ENCODE measurements around the gene RILPL2. TPM values are rescaled to one million over a fixed set of nuclear protein-coding genes. Genes with fewer than 3 reads are reported as not detected.

Gene RILPL2, protein sequence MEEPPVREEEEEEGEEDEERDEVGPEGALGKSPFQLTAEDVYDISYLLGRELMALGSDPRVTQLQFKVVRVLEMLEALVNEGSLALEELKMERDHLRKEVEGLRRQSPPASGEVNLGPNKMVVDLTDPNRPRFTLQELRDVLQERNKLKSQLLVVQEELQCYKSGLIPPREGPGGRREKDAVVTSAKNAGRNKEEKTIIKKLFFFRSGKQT
- 2.6 and 5.9 TPM in 2 replicates for total RNA-seq

DNA sequence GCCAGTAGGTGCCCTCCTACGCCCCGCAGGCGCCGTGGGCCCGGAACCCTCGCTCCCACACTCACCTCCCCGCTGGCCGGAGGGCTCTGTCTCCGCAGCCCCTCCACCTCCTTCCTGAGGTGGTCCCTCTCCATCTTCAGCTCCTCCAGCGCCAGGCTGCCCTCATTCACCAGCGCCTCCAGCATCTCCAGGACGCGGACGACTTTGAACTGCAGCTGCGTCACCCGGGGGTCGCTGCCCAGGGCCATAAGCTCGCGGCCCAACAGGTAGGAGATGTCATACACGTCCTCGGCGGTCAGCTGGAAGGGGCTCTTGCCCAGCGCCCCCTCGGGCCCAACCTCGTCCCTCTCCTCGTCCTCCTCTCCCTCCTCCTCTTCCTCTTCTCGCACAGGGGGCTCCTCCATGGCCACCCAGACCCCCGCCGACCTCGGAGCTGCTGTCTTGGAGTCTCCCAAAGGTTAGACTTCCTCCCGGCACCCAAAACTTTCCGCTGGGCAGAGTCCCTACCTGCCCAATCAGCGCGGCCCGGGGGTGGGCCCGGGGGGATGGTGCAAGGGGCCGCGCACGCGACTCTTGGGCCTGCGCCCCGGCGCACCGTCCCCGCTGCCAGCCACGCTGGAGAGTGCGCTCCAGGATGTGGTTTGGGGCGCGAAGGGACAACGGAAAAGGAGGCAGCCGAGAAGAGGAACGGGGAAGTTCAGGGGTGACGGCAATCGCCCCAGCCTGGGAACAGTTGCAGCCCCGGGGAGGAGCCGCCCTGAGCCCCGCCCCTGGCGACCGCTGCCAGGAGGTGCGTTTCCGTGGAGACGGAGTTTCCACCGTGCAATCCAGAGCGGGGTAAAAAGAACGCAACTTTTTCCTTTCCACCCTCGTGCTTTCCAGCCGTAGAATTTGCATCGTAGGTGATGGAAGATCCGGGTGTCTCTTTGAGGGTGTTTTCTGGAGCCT is at the start of gene RILPL2:
Gene RILPL2 (minus strand): TSS at position 668 of the 948 bp plus-strand sequence. CDS start 264 bp downstream, at position 404.

DNA sequence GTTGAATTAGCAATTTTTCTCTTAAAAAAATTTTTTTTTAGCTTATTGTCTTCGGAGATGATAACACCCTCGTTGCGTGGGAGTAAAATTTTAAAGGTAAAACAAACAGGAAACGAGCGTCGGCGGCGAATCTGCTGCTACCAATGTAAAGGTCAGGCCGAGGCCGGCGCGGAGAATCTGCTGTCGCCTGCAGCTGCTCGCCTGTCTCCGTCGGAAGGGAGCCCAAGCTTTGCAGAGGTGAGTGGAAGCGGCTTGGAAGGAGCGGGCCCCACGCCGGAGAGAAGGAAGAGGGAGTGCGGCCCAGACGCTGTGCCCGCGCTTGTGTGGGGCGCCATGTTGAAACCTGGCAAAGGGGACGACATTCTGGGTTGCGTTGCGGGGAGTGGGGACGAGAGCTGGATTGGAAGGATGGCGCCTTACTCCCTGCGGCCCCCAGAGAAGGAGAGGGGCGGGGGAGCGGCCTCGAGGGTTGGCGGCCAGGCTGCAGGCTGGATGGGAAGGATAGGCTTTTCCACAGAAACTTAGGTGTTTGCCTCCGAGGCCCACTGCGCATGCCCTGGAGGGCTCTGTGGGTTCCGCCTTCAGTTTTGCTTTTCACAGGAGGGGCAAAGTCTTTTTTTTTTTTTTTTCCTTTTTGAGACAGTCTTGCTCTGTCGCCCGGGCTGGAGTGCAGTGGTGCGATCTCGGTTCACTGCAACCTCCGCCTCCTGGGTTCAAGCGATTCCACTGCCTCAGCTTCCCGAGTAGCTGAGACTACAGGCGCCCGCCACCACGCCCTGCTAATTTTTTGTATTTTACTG is 21.7 kb upstream of the RILPL2 start, which contains the start of gene SNRNP35:
Gene SNRNP35 (plus strand): TSS at position 160 of the 800 bp plus-strand sequence. CDS start 7,402 bp downstream, outside the sequence.

Other genes with a start within 250 kb of the RILPL2 start
- 19.1 and 35.1 TPM in 2 replicates for gene MPHOSPH9, start 203.5 kb downstream of the RILPL2 start, total RNA-seq
- gene MTRFR, start 203.2 kb downstream of the RILPL2 start, total RNA-seq, result 7.1 and 15.0 TPM in 2 replicates
- gene CDK2AP1, start 164.8 kb downstream of the RILPL2 start, total RNA-seq, result 213 and 289 TPM in 2 replicates
- 15.8 and 19.0 TPM in 2 replicates for gene SBNO1, start 71.8 kb downstream of the RILPL2 start, total RNA-seq
- gene KMT5A, start 52.6 kb downstream of the RILPL2 start, total RNA-seq, result 21.2 and 35.2 TPM in 2 replicates
- 7.5 and 13.1 TPM in 2 replicates for gene SNRNP35, start 21.5 kb upstream of the RILPL2 start, total RNA-seq
- 17.1 and 19.7 TPM in 2 replicates for gene RILPL1, start 97.0 kb upstream of the RILPL2 start, total RNA-seq
- gene TMED2, start 147.9 kb upstream of the RILPL2 start, total RNA-seq, result 204 and 237 TPM in 2 replicates
- 11.0 and 14.6 TPM in 2 replicates for gene DDX55, start 165.4 kb upstream of the RILPL2 start, total RNA-seq
- gene EIF2B1, start 197.0 kb upstream of the RILPL2 start, total RNA-seq, result 57.1 and 80.9 TPM in 2 replicates
- 24.4 and 37.4 TPM in 2 replicates for gene GTF2H3, start 197.1 kb upstream of the RILPL2 start, total RNA-seq
- gene TCTN2, start 234.4 kb upstream of the RILPL2 start, total RNA-seq, result 6.9 and 8.4 TPM in 2 replicates